Endothelial cell of umbilical vein (primary cell): ENCODE data around the gene RFC2. TPM values are rescaled to one million over a fixed set of nuclear protein-coding genes. Genes with fewer than 3 reads are reported as not detected.

Experiments
- BruUV-seq: library from RNA; stranded (reverse); fragments of 400-500 nt; replicated peaks from 2 replicates; lab custom pipeline; 2021; lab: Mats Ljungman, UMichigan
- CTCF ChIA-PET: fragments of 300-600, 350-600 bp; sonication (Branson Sonifier 250); formaldehyde crosslinking; loops from one replicate; lab custom pipeline; 2021; ENCODE audit warnings: antibody characterized with exemption, inconsistent platforms; lab: Charles Lee
- POLR2A ChIA-PET: fragments of 300-600, 350-600 bp; sonication (Branson Sonifier 250); formaldehyde crosslinking; loops from one replicate; lab custom pipeline; 2021; ENCODE audit warnings: antibody characterized with exemption, inconsistent platforms; lab: Charles Lee
- DNase-seq: peaks from one replicate; pipeline ENCODE4 v3.0.0-alpha.2; 2011; ENCODE audit warnings: low read depth, low spot score
- FAIRE-seq: peaks from 2 replicates; lab custom pipeline; 2011; peaks lifted over from hg19 to GRCh38; lab: Jason Lieb, UNC
- H2AFZ ChIP-seq: 2 replicates; pipeline ENCODE4 v1.6.0; 2012; ENCODE audit warnings: low read depth, low read length, control low read depth, inconsistent platforms
- H3K27ac ChIP-seq: 2 replicates; pipeline ENCODE4 v1.5.1; 2011; ENCODE audit warnings: low read depth, mild to moderate bottlenecking, control low read depth, low read length, moderate library complexity; ENCODE audit not compliant: insufficient read depth
- H3K27me3 ChIP-seq, 2 experiments: 2 replicates each; pipeline versions ENCODE4 v1.6.0 to v1.6.1; 2011; ENCODE audit warnings: low read length in 2 of 2, mixed read lengths in 1 of 2; ENCODE audit not compliant: control insufficient read depth in 2 of 2, insufficient read depth in 2 of 2
- H3K36me3 ChIP-seq, 2 experiments: 2 replicates in 1 of 2; 3 replicates in 1 of 2; pipeline ENCODE4 v1.5.1; 2011; ENCODE audit warnings: low read length in 2 of 2, mild to moderate bottlenecking in 1 of 2, moderate library complexity in 1 of 2; ENCODE audit not compliant: control insufficient read depth in 2 of 2, insufficient read depth in 2 of 2; ENCODE audit errors: extremely low read depth in 1 of 2
- H3K4me1 ChIP-seq: 3 replicates; pipeline ENCODE4 v1.5.1; 2011; ENCODE audit warnings: mild to moderate bottlenecking, low read length; ENCODE audit not compliant: control insufficient read depth, insufficient read depth; ENCODE audit errors: extremely low read depth
- H3K4me2 ChIP-seq: 2 replicates; pipeline ENCODE4 v1.6.1; 2011; ENCODE audit warnings: low read length, control low read depth, mixed read lengths; ENCODE audit not compliant: insufficient read depth
- H3K4me3 ChIP-seq, 3 experiments: fragments of 200-600 bp in 1 of 3; sonication (generic), shearing (Covaris generic) in 1 of 3; replicated peaks in 1 of 3; 2 replicates each; pipeline ENCODE4 v1.5.1; 2011 to 2016; ENCODE audit warnings: control low read depth in 3 of 3, low read length in 3 of 3, mild to moderate bottlenecking in 2 of 3, inconsistent platforms in 1 of 3, low read depth in 1 of 3, moderate library complexity in 1 of 3; ENCODE audit not compliant: insufficient read depth in 1 of 3
- H3K79me2 ChIP-seq: 2 replicates; pipeline ENCODE4 v1.6.0; 2012; ENCODE audit warnings: low read length, inconsistent platforms; ENCODE audit not compliant: control insufficient read depth, insufficient read depth
- H3K9ac ChIP-seq: replicated peaks from 2 replicates; pipeline ENCODE3; 2011; ENCODE audit warnings: low read length, control low read depth; ENCODE audit not compliant: insufficient read depth; ENCODE audit errors: extremely low read depth
- H3K9me1 ChIP-seq: replicated peaks from 3 replicates; pipeline ENCODE4 v1.6.0; 2011; ENCODE audit warnings: mild to moderate bottlenecking, low read length; ENCODE audit not compliant: control insufficient read depth, insufficient read depth; ENCODE audit errors: extremely low read depth
- H3K9me3 ChIP-seq: replicated peaks from 2 replicates; pipeline ENCODE4 v1.5.1; 2012; ENCODE audit warnings: low read length, inconsistent platforms; ENCODE audit not compliant: control insufficient read depth, insufficient read depth
- H4K20me1 ChIP-seq: replicated peaks from 2 replicates; pipeline ENCODE3; 2011; ENCODE audit warnings: mild to moderate bottlenecking, low read length; ENCODE audit not compliant: control insufficient read depth, insufficient read depth; ENCODE audit errors: extremely low read depth
- EZH2 ChIP-seq: IDR thresholded peaks from 2 replicates; pipeline ENCODE4 v1.6.1; 2012; ENCODE audit warnings: borderline replicate concordance, low read depth, mild to moderate bottlenecking, moderate library complexity, low read length, inconsistent platforms; ENCODE audit not compliant: severe bottlenecking
- FOS ChIP-seq: IDR thresholded peaks from 2 replicates; pipeline ENCODE4 v1.6.1; 2011; ENCODE audit warnings: mild to moderate bottlenecking, low read length, moderate library complexity, borderline replicate concordance; ENCODE audit not compliant: insufficient read depth
- GATA2 ChIP-seq: IDR thresholded peaks from 2 replicates; pipeline ENCODE4 v1.7.0; 2011; ENCODE audit warnings: low read depth, mild to moderate bottlenecking, moderate library complexity, mixed read lengths, low read length; ENCODE audit not compliant: insufficient read length, insufficient read depth
- JUN ChIP-seq: IDR thresholded peaks from 2 replicates; pipeline ENCODE4 v1.6.1; 2011; ENCODE audit warnings: borderline replicate concordance, low read depth; ENCODE audit not compliant: insufficient read length, insufficient read depth
- MYC ChIP-seq: IDR thresholded peaks from one replicate; pipeline ENCODE4 v1.6.1; 2011; ENCODE audit warnings: mild to moderate bottlenecking, low read depth, low read length
- POLR2A ChIP-seq: IDR thresholded peaks from 2 replicates; pipeline ENCODE4 v1.6.1; 2012; ENCODE audit warnings: low read depth, mild to moderate bottlenecking, control low read depth, low read length
- POLR2AphosphoS5 ChIP-seq: IDR thresholded peaks from 2 replicates; pipeline ENCODE4 v1.6.1; 2012; ENCODE audit warnings: low read depth, mild to moderate bottlenecking, control low read depth, low read length, moderate library complexity; ENCODE audit not compliant: insufficient read depth
- dilution Hi-C: fragments of 300-500 bp; cut with MboI; formaldehyde crosslinking; loops from one replicate; pipeline ENCODE4 v1.15.0; 2019; ENCODE audit warnings: low sequenced_read_pairs; ENCODE audit not compliant: extremely low pct_ligation_motif_present
- intact Hi-C: fragments of 100-400 bp; cut with micrococcal nuclease; formaldehyde crosslinking; loops from one replicate; pipeline ENCODE4 v1.10.0; 2022
- microRNA counts: library from miRNA; unstranded; fragments of <30 nt; microRNA quantifications from one replicate; lab custom pipeline; 2016
- microRNA-seq: library from miRNA; unstranded; fragments of <30 nt; microRNA quantifications from one replicate; pipeline ENCODE4 v1.2.0, GENCODE V29; 2021; ENCODE audit warnings: borderline number of aligned reads, borderline replicate concordance
- polyA plus RNA-seq, 4 experiments: library from polyadenylated mRNA; depleted of rRNA in 3 of 4; stranded (reverse) in 3 of 4; unstranded in 1 of 4; fragments of >200 nt; gene quantifications; 2 replicates each; pipeline versions ENCODE4 v1.2.1 to v1.2.3, GENCODE V29; 2011 to 2012; ENCODE audit warnings: missing spikeins in 1 of 4
- small RNA-seq: library from RNA; depleted of rRNA; stranded (forward); fragments of <200 nt; gene quantifications from one replicate; pipeline ENCODE3, GENCODE V24; 2012; ENCODE audit warnings: low replicate concordance, low read depth; ENCODE audit not compliant: insufficient read depth, insufficient read length
- total RNA-seq: library from RNA; stranded (reverse); gene quantifications from 2 replicates; pipeline ENCODE4 v1.2.3, GENCODE V29; 2021
- TF ChIP-seq, protein P1 (sequence below): IDR thresholded peaks from 2 replicates; pipeline ENCODE4 v1.6.1; 2011; ENCODE audit not compliant: insufficient read depth, insufficient read length
- TF ChIP-seq, protein P2 (sequence below), 2 donors: IDR thresholded peaks; 1 replicate in 1 of 2; 2 replicates in 1 of 2; pipeline ENCODE4 v1.5.1; 2011; ENCODE audit warnings: low read length in 2 of 2, mild to moderate bottlenecking in 2 of 2, moderate library complexity in 2 of 2, control low read depth in 1 of 2, inconsistent platforms in 1 of 2, low read depth in 1 of 2; ENCODE audit not compliant: insufficient read depth in 1 of 2; ENCODE audit errors: extremely low read depth in 1 of 2

RFC2 gene
- total and polyA plus RNA-seq, 2 donors (not counting 3 experiments of a cell fraction or from before 2014, with no cell fraction given), result 24.4 to 44.3 TPM

DNA sequence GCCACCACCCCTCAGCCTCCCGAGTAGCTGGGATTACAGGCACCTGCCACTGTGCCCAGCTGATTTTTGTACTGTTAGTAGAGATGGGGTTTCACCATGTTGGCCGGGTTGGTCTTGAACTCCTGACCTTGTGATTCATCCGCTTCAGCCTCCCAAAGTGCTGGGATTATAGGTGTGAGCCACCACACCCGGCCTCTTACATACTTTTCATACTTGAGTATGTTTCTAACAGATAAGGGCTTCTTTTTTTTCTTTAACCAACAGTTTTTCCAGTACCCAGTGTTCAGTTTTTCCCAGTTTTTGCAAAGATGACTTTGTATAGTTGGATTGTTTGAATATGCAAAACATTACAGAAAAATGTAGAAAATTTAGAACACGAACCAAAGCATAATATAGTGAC is 72.4 kb downstream of the RFC2 start:
- H3K9me3 ChIP-seq, result no peaks in the 10 kb centered on the region
- no peaks in the 10 kb centered on the region for H3K27me3 ChIP-seq
- dilution Hi-C loops (no loop called here), intact Hi-C loops (no loop called here)
- no peak overlapping the region for H3K4me3 ChIP-seq
- H3K4me2 ChIP-seq, result no peak overlapping the region
- FAIRE-seq (no peak), DNase-seq (no peak)
- H3K9ac ChIP-seq, result no peak overlapping the region
- POLR2A ChIA-PET, result interaction anchor here (0.9 kb wide), 1 partner anchor 88 kb away, joined by 3 read pairs; no protein-coding TSS in a partner anchor
- peaks cover 13% of the 10 kb centered on the region for H4K20me1 ChIP-seq
- no peak for TF ChIP-seq FOS
- TF ChIP-seq POLR2A, result no peak
- no peak for TF ChIP-seq MYC
- no peak for TF ChIP-seq POLR2AphosphoS5
- TF ChIP-seq, protein P1, sequence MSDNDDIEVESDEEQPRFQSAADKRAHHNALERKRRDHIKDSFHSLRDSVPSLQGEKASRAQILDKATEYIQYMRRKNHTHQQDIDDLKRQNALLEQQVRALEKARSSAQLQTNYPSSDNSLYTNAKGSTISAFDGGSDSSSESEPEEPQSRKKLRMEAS, result no peak
- TF ChIP-seq GATA2, result no peak
- no peak for TF ChIP-seq EZH2
- no peak for TF ChIP-seq JUN
- TF ChIP-seq, protein P2, sequence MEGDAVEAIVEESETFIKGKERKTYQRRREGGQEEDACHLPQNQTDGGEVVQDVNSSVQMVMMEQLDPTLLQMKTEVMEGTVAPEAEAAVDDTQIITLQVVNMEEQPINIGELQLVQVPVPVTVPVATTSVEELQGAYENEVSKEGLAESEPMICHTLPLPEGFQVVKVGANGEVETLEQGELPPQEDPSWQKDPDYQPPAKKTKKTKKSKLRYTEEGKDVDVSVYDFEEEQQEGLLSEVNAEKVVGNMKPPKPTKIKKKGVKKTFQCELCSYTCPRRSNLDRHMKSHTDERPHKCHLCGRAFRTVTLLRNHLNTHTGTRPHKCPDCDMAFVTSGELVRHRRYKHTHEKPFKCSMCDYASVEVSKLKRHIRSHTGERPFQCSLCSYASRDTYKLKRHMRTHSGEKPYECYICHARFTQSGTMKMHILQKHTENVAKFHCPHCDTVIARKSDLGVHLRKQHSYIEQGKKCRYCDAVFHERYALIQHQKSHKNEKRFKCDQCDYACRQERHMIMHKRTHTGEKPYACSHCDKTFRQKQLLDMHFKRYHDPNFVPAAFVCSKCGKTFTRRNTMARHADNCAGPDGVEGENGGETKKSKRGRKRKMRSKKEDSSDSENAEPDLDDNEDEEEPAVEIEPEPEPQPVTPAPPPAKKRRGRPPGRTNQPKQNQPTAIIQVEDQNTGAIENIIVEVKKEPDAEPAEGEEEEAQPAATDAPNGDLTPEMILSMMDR (IDR thresholded peaks at IDR 0.05; ENCODE audit: extremely low read depth in 1 of 2, insufficient read depth in 1 of 2, low read depth in 1 of 2, low read length in 2 of 2), result no peak
- H3K79me2 ChIP-seq, result peaks cover 100% of the 10 kb centered on the region
- CTCF ChIA-PET, result no interaction called here
- peaks cover 4% of the 10 kb centered on the region in 2 experiments for H3K36me3 ChIP-seq
- H3K9me1 ChIP-seq, result no peaks in the 10 kb centered on the region
- no peak overlapping the region for H2AFZ ChIP-seq
- no TSS peak for BruUV-seq
- H3K27ac ChIP-seq, result no peak overlapping the region
- H3K4me1 ChIP-seq, result peaks cover 50% of the 10 kb centered on the region

MicroRNA genes within 50 kb of the gene (microRNA counts, 767-probe panel; counts per million panel counts)
- 723 counts per million, percentile 96 among the panel's probes with 10 or more counts for microRNA hsa-miR-590-3p (lab: Ali Mortazavi, UCI)
- microRNA hsa-miR-590-5p (lab: Ali Mortazavi, UCI), result 723 counts per million, percentile 96 among the panel's probes with 10 or more counts

Small RNA genes within 50 kb of the gene (microRNA-seq; reads per million reads assigned to microRNA genes)
- 707 reads per million, percentile 78 among the genes with 10 or more reads in this experiment for gene MIR590

Small RNA genes within 50 kb of the gene (small RNA-seq; reads per million reads assigned to genes)
- 6.3 reads per million, percentile 46 among the genes with 10 or more reads in this experiment for gene MIR590

Other genes starting within 250 kb of the RFC2 start
- 0.18 and 1.7 TPM in 2 replicates for gene ELN, start 226.2 kb downstream of the RFC2 start, total RNA-seq
- 2.6 and 3.1 TPM in 2 replicates for gene ELN, start 226.2 kb downstream of the RFC2 start, polyA plus RNA-seq
- gene LIMK1, start 170.6 kb downstream of the RFC2 start, total RNA-seq, result 54.4 and 54.5 TPM in 2 replicates
- gene LIMK1, start 170.6 kb downstream of the RFC2 start, polyA plus RNA-seq, result 52.9 and 62.0 TPM in 2 replicates
- gene EIF4H, start 80.0 kb downstream of the RFC2 start, total RNA-seq, result 415 and 434 TPM in 2 replicates
- gene EIF4H, start 80.0 kb downstream of the RFC2 start, polyA plus RNA-seq, result 334 and 406 TPM in 2 replicates
- gene LAT2, start 44.4 kb downstream of the RFC2 start, total RNA-seq, result 1.1 and 1.8 TPM in 2 replicates
- 0.57 and 1.0 TPM in 2 replicates for gene LAT2, start 44.4 kb downstream of the RFC2 start, polyA plus RNA-seq
- gene CLIP2, start 35.0 kb upstream of the RFC2 start, total RNA-seq, result 37.1 and 38.0 TPM in 2 replicates
- 8.1 and 8.3 TPM in 2 replicates for gene CLIP2, start 35.0 kb upstream of the RFC2 start, polyA plus RNA-seq
- gene GTF2IRD1, start 199.5 kb upstream of the RFC2 start, total RNA-seq, result 24.2 and 24.7 TPM in 2 replicates
- gene GTF2IRD1, start 199.5 kb upstream of the RFC2 start, polyA plus RNA-seq, result 14.0 and 14.2 TPM in 2 replicates